GM12878 (cell line): ENCODE results near the gene KDM4C.

Experiments
- CTCF ChIP-seq, 3 experiments: IDR thresholded peaks in 2 of 3; conservative IDR thresholded peaks in 1 of 3; 2 replicates each; pipeline ENCODE4 v1.5.1; 2011; ENCODE audit warnings: low read depth in 3 of 3, low read length in 3 of 3, mild to moderate bottlenecking in 3 of 3, control low read depth in 2 of 3, moderate library complexity in 2 of 3, inconsistent platforms in 1 of 3, mixed read lengths in 1 of 3; ENCODE audit not compliant: control insufficient read depth in 2 of 3, insufficient read depth in 1 of 3; ENCODE audit errors: extremely low read depth in 1 of 3
- ELK1 ChIP-seq: IDR thresholded peaks from 2 replicates; pipeline ENCODE4 v1.6.1; 2012; ENCODE audit warnings: low read depth, low read length, improper control_type of control experiment
- EP300 ChIP-seq, 2 experiments: fragments of 150-350 bp in 1 of 2; IDR thresholded peaks; 2 replicates each; pipeline ENCODE4 v1.6.1; 2011 to 2012; ENCODE audit warnings: low read depth in 2 of 2, low read length in 2 of 2, borderline replicate concordance in 1 of 2, improper control_type of control experiment in 1 of 2, inconsistent platforms in 1 of 2; ENCODE audit not compliant: control insufficient read depth in 1 of 2
- FOS ChIP-seq: IDR thresholded peaks from 3 replicates; pipeline ENCODE4 v1.6.1; 2011; ENCODE audit warnings: borderline replicate concordance; ENCODE audit not compliant: insufficient read length; ENCODE audit errors: extremely low read depth
- HDAC6 ChIP-seq: fragments of 200-600 bp; sonication (generic); IDR thresholded peaks from one replicate; pipeline ENCODE4 v1.8.0; 2017; ENCODE audit warnings: antibody characterized with exemption; ENCODE audit not compliant: unreplicated experiment
- NR2C2 ChIP-seq: IDR thresholded peaks from 2 replicates; pipeline ENCODE4 v1.6.1; 2011; ENCODE audit warnings: borderline replicate concordance, low read depth; ENCODE audit not compliant: control insufficient read depth, insufficient read length
- POLR2A ChIP-seq: IDR thresholded peaks from 2 replicates; pipeline ENCODE4 v1.6.1; 2011; ENCODE audit warnings: low read depth, mild to moderate bottlenecking, low read length

GRCh38 chr9:6943293-6943692 lies 185.5 kb downstream of the KDM4C start:
- TF ChIP-seq NR2C2 (no peak), CTCF (IDR thresholded peaks at IDR 0.05 in 2 of 3, conservative IDR thresholded peaks at IDR 0.05 in 1 of 3; ENCODE audit: control insufficient read depth in 2 of 3, extremely low read depth in 1 of 3, insufficient read depth in 1 of 3, low read depth in 3 of 3, low read length in 3 of 3) (no peak), ELK1 (no peak), FOS (no peak), HDAC6 (no peak), EP300 (IDR thresholded peaks at IDR 0.05; ENCODE audit: borderline replicate concordance in 1 of 2, control insufficient read depth in 1 of 2, low read depth in 2 of 2, low read length in 2 of 2) (no peak), POLR2A (no peak)
